Activated B cell treated with CpG ODN at 0.5 μM for 24 hours (primary cell): ENCODE data around the gene CAMTA1. TPM values are rescaled to one million over a fixed set of nuclear protein-coding genes. Genes with fewer than 3 reads are reported as not detected.

Source experiments
- ATAC-seq: fragments of 200-7000 bp; cut with Tn5 transposase; one replicate; pipeline ENCODE4 v1.10.0; 2021; ENCODE audit warnings: low read depth, mild to moderate bottlenecking, moderate library complexity
- CTCF ChIA-PET: fragments of 350-600 bp; sonication (Branson Sonifier 250); formaldehyde crosslinking; loops from one replicate; lab custom pipeline; 2021; ENCODE audit warnings: antibody characterized with exemption; lab: Charles Lee
- POLR2A ChIA-PET: fragments of 350-600 bp; sonication (Branson Sonifier 250); formaldehyde crosslinking; loops from one replicate; lab custom pipeline; 2021; ENCODE audit warnings: antibody characterized with exemption; lab: Charles Lee
- DNase-seq: peaks from one replicate; pipeline ENCODE4 v3.0.0; 2022
- H3K27ac Mint-ChIP-seq: one replicate; pipeline ENCODE4 v1.8.0; 2020; ENCODE audit warnings: mixed read lengths
- H3K27me3 Mint-ChIP-seq: one replicate; pipeline ENCODE4 v1.8.0; 2021; ENCODE audit warnings: mixed read lengths
- H3K36me3 Mint-ChIP-seq: one replicate; pipeline ENCODE4 v1.8.0; 2021; ENCODE audit warnings: low read depth, mixed read lengths
- H3K4me1 Mint-ChIP-seq: one replicate; pipeline ENCODE4 v1.8.0; 2021; ENCODE audit warnings: mixed read lengths
- H3K4me3 Mint-ChIP-seq: one replicate; pipeline ENCODE4 v1.8.0; 2020; ENCODE audit warnings: mild to moderate bottlenecking, mixed read lengths
- H3K9me3 Mint-ChIP-seq: one replicate; pipeline ENCODE4 v1.8.0; 2020; ENCODE audit warnings: mixed read lengths
- CTCF ChIP-seq: fragments of 200-600 bp; IDR thresholded peaks from one replicate; pipeline ENCODE4 v1.8.0; 2022; ENCODE audit warnings: antibody characterized with exemption, mild to moderate bottlenecking
- intact Hi-C: fragments of 100-400 bp; cut with micrococcal nuclease; formaldehyde crosslinking; loops from one replicate; pipeline ENCODE4 v1.15.1; 2024
- total RNA-seq: library from RNA; stranded (reverse); gene quantifications from 2 replicates; pipeline ENCODE4 v1.2.3, GENCODE V29; 2022

Gene CAMTA1
- total RNA-seq, 1 donor from 2014 or later: 49.8 TPM

GRCh38 chr1:7642781-7643529, 857.7 kb downstream of the CAMTA1 start:
- Mint-ChIP-seq H3K9me3 (no peaks in the 10 kb centered on the region), H3K36me3 (no peaks in the 10 kb centered on the region)
- CTCF ChIA-PET: no interaction called here

GRCh38 chr1:7643530-7643929, 858.3 kb downstream of the CAMTA1 start:
- Mint-ChIP-seq H3K4me1 (no peaks in the 10 kb centered on the region), H3K27me3 (no peaks in the 10 kb centered on the region), H3K9me3 (no peaks in the 10 kb centered on the region), H3K27ac (no peak overlapping the region), H3K4me3 (no peak overlapping the region), H3K36me3 (no peaks in the 10 kb centered on the region)
- TF ChIP-seq CTCF: no peak
- intact Hi-C loops: loop anchor here (10.0 kb wide), 1 partner anchor 849 kb away; no protein-coding TSS in a partner anchor
- ChIA-PET POLR2A (no interaction called here), CTCF (no interaction called here)
- no peak for ATAC-seq
- no peak for DNase-seq

More at GRCh38 chr1:7642781-7643529, 857.7 kb downstream of the CAMTA1 start:
- DNase-seq (no peak), ATAC-seq (no peak)
- no peak for TF ChIP-seq CTCF
- intact Hi-C loops: loop anchor here (10.0 kb wide), 1 partner anchor 848 kb away; no protein-coding TSS in a partner anchor
- POLR2A ChIA-PET: no interaction called here
- Mint-ChIP-seq H3K27me3 (no peaks in the 10 kb centered on the region), H3K4me1 (no peaks in the 10 kb centered on the region), H3K27ac (no peak overlapping the region), H3K4me3 (no peak overlapping the region)

- Mint-ChIP-seq H3K4me3 (no peak overlapping the region), H3K9me3 (no peaks in the 10 kb centered on the region), H3K4me1 (no peaks in the 10 kb centered on the region), H3K27ac (no peak overlapping the region), H3K27me3 (no peaks in the 10 kb centered on the region), H3K36me3 (no peaks in the 10 kb centered on the region)
- intact Hi-C loops: loop anchor here (10.0 kb wide), 1 partner anchor 849 kb away; no protein-coding TSS in a partner anchor
- ChIA-PET CTCF (no interaction called here), POLR2A (no interaction called here)
- DNase-seq: no peak
- no peak for TF ChIP-seq CTCF
- no peak for ATAC-seq
Observed at GRCh38 chr1:7644086-7644485, 858.8 kb downstream of the CAMTA1 start.

- no peaks in the 10 kb centered on the region for H3K27me3 Mint-ChIP-seq
- H3K4me1 Mint-ChIP-seq: no peaks in the 10 kb centered on the region
- ATAC-seq (no peak), DNase-seq (no peak)
- intact Hi-C loops: loop anchor here (10.0 kb wide), 1 partner anchor 850 kb away; no protein-coding TSS in a partner anchor
- H3K4me3 Mint-ChIP-seq: no peak overlapping the region
- ChIA-PET CTCF (no interaction called here), POLR2A (no interaction called here)
- H3K36me3 Mint-ChIP-seq: no peaks in the 10 kb centered on the region
- no peak overlapping the region for H3K27ac Mint-ChIP-seq
- H3K9me3 Mint-ChIP-seq: no peaks in the 10 kb centered on the region
- TF ChIP-seq CTCF: no peak
Observed at GRCh38 chr1:7644961-7645750, 859.9 kb downstream of the CAMTA1 start.

GRCh38 chr1:7645751-7646048, 860.4 kb downstream of the CAMTA1 start:
- ChIA-PET CTCF (no interaction called here), POLR2A (no interaction called here)
- H3K4me3 Mint-ChIP-seq: no peak overlapping the region
- no peaks in the 10 kb centered on the region for H3K9me3 Mint-ChIP-seq
- intact Hi-C loops: loop anchor here (10.0 kb wide), 1 partner anchor 851 kb away; no protein-coding TSS in a partner anchor
- H3K36me3 Mint-ChIP-seq: no peaks in the 10 kb centered on the region
- no peak for TF ChIP-seq CTCF
- ATAC-seq (no peak), DNase-seq (no peak)
- H3K27me3 Mint-ChIP-seq: no peaks in the 10 kb centered on the region
- no peaks in the 10 kb centered on the region for H3K4me1 Mint-ChIP-seq
- H3K27ac Mint-ChIP-seq: no peak overlapping the region
